BLaER1 treated with 17β-estradiol and CSF1 and Interleukin-3, amounts not matched to agents 10 nM and 100 nM (cell line): ENCODE results near the gene HOXA5.

Experiments
- H3K27ac ChIP-seq, 11 experiments: shearing (Covaris generic); formaldehyde crosslinking; 2 replicates each; pipeline ENCODE4 v1.8.1; 2022
- H3K27me3 ChIP-seq, 11 experiments: shearing (Covaris generic); formaldehyde crosslinking; 2 replicates each; pipeline ENCODE4 v1.8.1; 2022
- H3K36me3 ChIP-seq, 11 experiments: shearing (Covaris generic); formaldehyde crosslinking; 2 replicates each; pipeline ENCODE4 v1.8.1; 2022
- H3K4me1 ChIP-seq, 10 experiments: shearing (Covaris generic); formaldehyde crosslinking; 2 replicates each; pipeline ENCODE4 v1.8.1; 2022
- H3K4me2 ChIP-seq, 11 experiments: shearing (Covaris generic); formaldehyde crosslinking; 2 replicates each; pipeline ENCODE4 v1.8.1; 2022
- H3K4me3 ChIP-seq, 10 experiments: shearing (Covaris generic); formaldehyde crosslinking; 2 replicates each; pipeline ENCODE4 v1.8.1; 2022
- H3K9ac ChIP-seq, 11 experiments: shearing (Covaris generic); formaldehyde crosslinking; 2 replicates each; pipeline ENCODE4 v1.8.1; 2022
- H3K9me3 ChIP-seq, 11 experiments: shearing (Covaris generic); formaldehyde crosslinking; replicated peaks in 1 of 11; 2 replicates each; pipeline ENCODE4 v1.8.1; 2022
- H4K20me1 ChIP-seq, 11 experiments: shearing (Covaris generic); formaldehyde crosslinking; 2 replicates each; pipeline ENCODE4 v1.8.1; 2022
- Cebpa-rat ChIP-seq, 11 experiments: shearing (Covaris generic); IDR thresholded peaks; 2 replicates each; pipeline ENCODE4 v1.8.1; 2022

HOXA5 gene

DNA sequence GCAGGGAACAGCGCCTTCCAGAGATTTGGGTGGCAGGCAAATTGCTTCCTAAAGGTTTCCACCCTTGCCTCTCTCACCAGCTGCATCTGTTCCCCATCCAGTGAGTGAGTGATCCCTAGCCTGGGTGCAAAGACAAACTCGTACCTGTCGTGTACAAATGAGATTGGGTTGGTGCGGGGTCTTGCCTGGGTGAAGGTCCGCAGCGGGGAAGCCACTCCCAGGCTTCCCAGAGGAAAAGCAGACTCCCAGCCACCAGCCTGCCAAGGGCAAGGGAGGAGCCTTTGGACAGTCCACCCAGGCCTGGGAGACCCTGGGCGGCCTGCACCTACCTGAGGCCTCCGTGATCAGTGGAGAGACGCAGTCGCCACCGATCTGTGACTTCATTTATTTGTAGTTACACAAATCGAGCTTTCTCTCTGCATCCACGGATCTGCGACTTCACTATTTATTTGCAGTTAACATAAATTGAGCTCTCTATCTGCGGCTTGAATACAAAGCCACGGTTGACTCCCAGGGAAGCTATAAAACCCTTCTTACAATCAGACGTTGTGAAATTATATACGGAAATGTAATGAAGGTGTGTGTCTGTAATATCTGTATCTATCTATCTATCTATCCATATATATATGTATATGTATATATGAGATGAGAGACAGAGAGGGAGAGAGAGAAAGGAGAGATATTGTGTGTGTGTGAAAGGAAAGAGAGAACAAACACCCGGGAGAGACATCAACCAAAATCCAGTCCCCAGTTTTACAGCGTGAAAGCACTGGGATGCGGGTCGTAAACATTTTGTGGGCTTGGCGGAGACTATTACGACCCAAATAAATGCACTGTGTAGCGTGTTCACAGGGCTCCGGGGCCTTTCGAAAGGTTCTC is 16.0 kb upstream of the HOXA5 start:
- Histone ChIP-seq H4K20me1 (peaks cover 0 to 85% (median 65%) of the 10 kb centered on the region in 11 experiments; a peak in 18 of 22 replicates), H3K9ac (no peak overlapping the region), H3K4me3 (peak overlapping the region in 5 of 10 experiments; percentile 59 to 74 (median 62); a peak in 8 of 20 replicates), H3K9me3 (peaks cover 20 to 43% (median 35%) of the 10 kb centered on the region in 11 experiments), H3K4me2 (peak overlapping the region in 9 of 11 experiments; percentile 90 to 100 (median 97); a peak in 15 of 22 replicates), H3K36me3 (no peaks in the 10 kb centered on the region), H3K27ac (no peak overlapping the region), H3K4me1 (peaks cover 8 to 15% (median 13%) of the 10 kb centered on the region in 10 experiments; a peak in 18 of 20 replicates), H3K27me3 (peaks cover 94 to 100% (median 100%) of the 10 kb centered on the region in 11 experiments)
- no peak for TF ChIP-seq Cebpa-rat (IDR thresholded peaks at IDR 0.05)

DNA sequence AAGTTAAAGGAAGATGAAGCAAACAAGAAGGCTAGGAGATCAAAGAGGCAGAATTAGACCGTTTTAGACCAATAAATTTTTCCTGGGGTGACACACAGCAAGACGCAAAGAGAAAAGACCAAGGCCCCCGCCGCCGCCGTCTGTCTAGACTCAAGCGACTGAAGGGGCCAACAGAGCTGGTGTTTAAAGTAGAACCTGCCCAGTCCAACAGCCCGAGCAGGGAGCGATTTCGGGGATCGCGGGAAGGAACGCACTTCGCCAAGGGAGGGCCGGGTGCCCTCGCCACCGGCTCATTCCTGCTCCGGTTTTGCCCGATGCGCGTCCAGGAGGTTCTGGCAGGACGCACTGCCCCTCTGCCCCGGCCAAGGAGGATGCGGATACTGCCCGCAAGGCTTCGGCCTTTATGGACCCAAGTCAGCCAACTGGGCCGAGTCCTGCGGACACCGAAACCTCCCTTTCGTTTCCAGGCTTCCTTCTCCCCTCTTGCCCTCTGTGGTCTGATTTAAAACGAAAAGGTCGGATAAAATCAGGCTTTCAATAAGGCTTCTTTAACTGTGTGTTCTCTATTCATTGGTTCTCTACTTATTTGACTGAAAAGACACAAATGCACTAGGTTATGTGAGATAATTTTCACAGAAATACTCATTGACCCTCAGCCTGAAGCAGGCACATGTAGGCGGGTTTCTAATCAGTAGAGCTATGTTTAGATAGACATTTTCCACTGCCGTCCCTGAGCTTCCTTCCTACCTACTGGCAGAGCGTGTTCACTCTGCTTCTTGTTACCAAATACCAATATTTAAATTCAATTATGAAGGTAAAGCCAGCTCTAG is 15.2 kb upstream of the HOXA5 start:
- H3K9ac ChIP-seq = no peak overlapping the region
- H4K20me1 ChIP-seq = peaks cover 0 to 83% (median 61%) of the 10 kb centered on the region in 11 experiments; a peak in 18 of 22 replicates
- H3K27me3 ChIP-seq = peaks cover 94 to 100% (median 100%) of the 10 kb centered on the region in 11 experiments
- peaks cover 20 to 46% (median 38%) of the 10 kb centered on the region in 11 experiments for H3K9me3 ChIP-seq
- H3K4me2 ChIP-seq = no peak overlapping the region
- H3K4me3 ChIP-seq = no peak overlapping the region
- H3K27ac ChIP-seq = no peak overlapping the region
- H3K36me3 ChIP-seq = no peaks in the 10 kb centered on the region
- TF ChIP-seq Cebpa-rat (IDR thresholded peaks at IDR 0.05) = no peak
- peaks cover 8 to 15% (median 13%) of the 10 kb centered on the region in 10 experiments; a peak in 18 of 20 replicates for H3K4me1 ChIP-seq

DNA sequence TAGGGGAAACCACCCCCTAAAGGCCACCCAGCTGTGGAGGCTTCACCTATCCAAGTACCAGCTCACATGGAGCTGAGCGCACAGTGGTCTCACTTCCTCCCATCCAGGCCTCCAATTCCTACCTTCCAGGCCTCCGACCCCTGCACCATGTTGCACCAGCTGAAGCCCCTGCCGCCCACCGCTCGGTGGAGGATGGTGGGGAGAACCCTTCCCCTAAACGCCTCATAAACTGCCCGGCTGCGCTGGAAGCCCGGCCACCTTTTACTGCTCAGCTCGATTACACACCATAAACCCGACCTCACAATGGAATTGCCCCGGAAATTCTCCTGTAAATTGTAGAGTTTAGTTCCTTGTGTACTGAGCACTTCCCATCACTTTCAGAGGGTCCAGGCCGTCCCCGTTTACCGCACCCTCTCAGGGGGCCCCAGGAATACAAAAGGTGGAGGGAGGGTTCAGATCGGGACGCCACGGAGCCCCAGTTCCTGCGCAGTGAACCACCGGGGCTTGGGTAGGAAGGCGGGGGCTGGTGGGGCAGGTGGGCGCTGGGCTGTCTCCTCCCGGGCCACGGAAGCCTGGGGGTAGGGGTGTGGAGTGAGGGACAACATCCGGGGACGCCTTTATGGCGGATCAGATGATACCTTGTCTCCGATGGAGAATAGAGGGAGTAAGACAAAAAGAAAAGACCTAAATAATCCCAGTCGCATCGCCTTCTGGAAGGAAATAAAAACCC is 14.4 kb upstream of the HOXA5 start:
- peaks cover 94 to 100% (median 100%) of the 10 kb centered on the region in 11 experiments for H3K27me3 ChIP-seq
- H3K4me3 ChIP-seq = no peak overlapping the region
- peaks cover 20 to 47% (median 38%) of the 10 kb centered on the region in 11 experiments for H3K9me3 ChIP-seq
- no peak overlapping the region for H3K9ac ChIP-seq
- peaks cover 0 to 82% (median 58%) of the 10 kb centered on the region in 11 experiments; a peak in 17 of 22 replicates for H4K20me1 ChIP-seq
- H3K4me2 ChIP-seq = no peak overlapping the region
- H3K4me1 ChIP-seq = peaks cover 8 to 15% (median 13%) of the 10 kb centered on the region in 10 experiments; a peak in 18 of 20 replicates
- H3K27ac ChIP-seq = no peak overlapping the region
- TF ChIP-seq Cebpa-rat (IDR thresholded peaks at IDR 0.05) = no peak
- H3K36me3 ChIP-seq = no peaks in the 10 kb centered on the region

DNA sequence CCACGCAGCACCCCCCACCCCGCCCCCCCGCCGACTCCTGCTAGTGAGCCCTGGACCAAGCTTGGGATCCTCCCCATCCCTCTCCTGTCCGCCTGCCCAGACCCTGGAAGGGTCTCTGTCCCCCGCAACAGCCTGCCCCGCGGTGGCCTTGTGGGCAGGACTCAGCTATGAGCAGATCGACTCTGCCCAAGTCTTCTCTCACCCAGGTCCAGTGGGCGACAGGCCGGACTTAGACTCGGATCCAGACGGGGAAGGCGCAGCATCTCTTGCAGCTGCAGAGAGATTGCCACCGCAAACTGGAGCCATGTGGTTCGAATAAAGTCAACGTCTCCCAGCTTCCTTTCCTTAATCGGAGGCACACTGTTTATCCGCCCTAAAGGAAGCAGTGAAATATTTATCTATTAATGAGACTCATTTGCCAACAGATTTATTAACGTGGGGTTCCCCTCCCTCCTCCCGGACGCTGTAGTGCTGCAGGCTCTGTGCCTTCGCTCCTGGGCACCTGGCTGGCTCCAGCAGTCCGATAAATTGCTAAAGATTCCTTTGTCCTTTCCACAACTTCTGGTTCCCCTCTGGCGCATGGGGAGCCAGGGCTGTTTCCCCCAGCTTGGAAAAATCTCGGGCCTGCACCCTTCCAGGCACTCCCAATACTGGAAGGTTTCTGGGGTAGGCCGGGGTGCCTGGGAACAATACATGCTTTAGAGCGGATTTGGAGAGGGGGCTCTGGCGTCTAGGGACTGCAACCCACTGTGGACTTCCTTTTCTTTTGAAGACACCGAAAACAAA is 13.6 kb upstream of the HOXA5 start:
- Histone ChIP-seq H3K4me3 (no peak overlapping the region), H3K4me1 (peaks cover 8 to 19% (median 15%) of the 10 kb centered on the region in 10 experiments; a peak in 19 of 20 replicates)

DNA sequence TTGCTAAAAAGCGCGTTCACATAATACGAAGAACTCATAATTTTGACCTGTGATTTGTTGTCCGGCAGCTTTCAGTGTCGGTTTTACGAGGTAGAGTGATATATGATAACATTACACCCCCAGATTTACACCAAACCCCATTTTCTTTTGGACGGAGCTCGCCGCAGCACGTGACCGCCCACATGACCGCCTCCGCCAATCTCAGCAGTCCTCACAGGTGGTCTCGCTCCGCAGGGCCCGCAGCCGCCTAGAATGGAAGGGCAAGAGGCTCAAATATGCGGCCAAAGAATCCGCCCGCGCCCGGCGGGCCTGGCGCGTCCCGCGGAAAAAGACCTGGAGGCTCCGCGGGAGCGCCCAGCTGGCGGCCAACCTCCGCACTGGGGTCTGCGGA is 13.0 kb upstream of the HOXA5 start, which contains the start of gene HOXA7:
Gene HOXA7, minus strand, starts transcription at position 168 of the 391 bp plus-strand sequence. Its CDS starts 130 bp downstream, at position 38.
- H3K27me3 ChIP-seq = peaks cover 94 to 100% (median 100%) of the 10 kb centered on the region in 11 experiments
- no peaks in the 10 kb centered on the region for H3K36me3 ChIP-seq
- H3K4me1 ChIP-seq = peaks cover 12 to 25% (median 19%) of the 10 kb centered on the region in 10 experiments; a peak in 19 of 20 replicates
- peak within 1 kb of the TSS in 2 of 10 experiments; percentile 5 to 35; a peak in 3 of 20 replicates for H3K4me3 ChIP-seq
- peaks cover 0 to 87% (median 65%) of the 10 kb centered on the region in 11 experiments; a peak in 17 of 22 replicates for H4K20me1 ChIP-seq
- H3K27ac ChIP-seq = no peak within 1 kb of the TSS
- no peak for TF ChIP-seq Cebpa-rat (IDR thresholded peaks at IDR 0.05)
- H3K9ac ChIP-seq = no peak within 1 kb of the TSS
- H3K9me3 ChIP-seq = peaks cover 20 to 48% (median 38%) of the 10 kb centered on the region in 11 experiments
- no peak within 1 kb of the TSS for H3K4me2 ChIP-seq

More for the DNA sequence above, 13.6 kb upstream of the HOXA5 start:
- Histone ChIP-seq H3K36me3 (no peaks in the 10 kb centered on the region), H3K9ac (no peak overlapping the region), H4K20me1 (peaks cover 0 to 85% (median 64%) of the 10 kb centered on the region in 11 experiments; a peak in 17 of 22 replicates), H3K9me3 (peaks cover 20 to 48% (median 38%) of the 10 kb centered on the region in 11 experiments), H3K27me3 (peaks cover 94 to 100% (median 100%) of the 10 kb centered on the region in 11 experiments), H3K4me2 (no peak overlapping the region), H3K27ac (no peak overlapping the region)
- no peak for TF ChIP-seq Cebpa-rat (IDR thresholded peaks at IDR 0.05)

DNA sequence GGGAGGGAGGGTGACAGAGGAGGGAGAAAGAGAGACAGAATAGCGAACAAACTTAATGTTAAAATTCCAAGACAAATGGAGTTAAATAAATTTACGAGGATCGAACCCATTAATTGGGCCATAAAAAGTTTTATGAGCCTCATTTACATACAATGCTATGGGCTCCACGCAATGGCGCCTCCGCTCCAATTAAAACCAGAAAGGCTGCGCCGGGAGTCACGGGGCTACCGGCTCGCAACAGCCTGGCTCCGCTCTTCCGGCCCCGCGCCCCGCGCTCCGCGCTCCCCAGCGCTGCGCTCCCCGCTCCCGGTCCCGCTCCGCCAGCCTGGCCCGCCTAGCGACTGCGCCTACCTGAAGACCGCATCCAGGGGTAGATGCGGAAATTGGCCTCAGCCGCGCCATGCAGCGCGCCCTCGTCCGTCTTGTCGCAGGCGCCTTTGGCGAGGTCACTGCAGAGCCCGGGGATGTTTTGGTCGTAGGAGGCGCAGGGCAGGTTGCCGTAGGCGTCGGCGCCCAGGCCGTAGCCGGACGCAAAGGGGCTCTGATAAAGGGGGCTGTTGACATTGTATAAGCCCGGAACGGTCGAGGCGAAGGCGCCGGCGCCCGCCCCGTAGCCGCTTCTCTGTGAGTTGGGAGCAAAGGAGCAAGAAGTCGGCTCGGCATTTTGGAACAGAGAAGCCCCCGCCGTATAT is 12.5 kb upstream of the HOXA5 start:
- H3K4me1 ChIP-seq = peaks cover 18 to 27% (median 24%) of the 10 kb centered on the region in 10 experiments; a peak in 19 of 20 replicates
- no peak overlapping the region for H3K27ac ChIP-seq
- H3K27me3 ChIP-seq = peaks cover 100% of the 10 kb centered on the region in 11 experiments
- no peaks in the 10 kb centered on the region for H3K36me3 ChIP-seq
- no peak for TF ChIP-seq Cebpa-rat (IDR thresholded peaks at IDR 0.05)
- H3K4me2 ChIP-seq = no peak overlapping the region
- peak overlapping the region in 2 of 10 experiments; percentile 5 to 35; a peak in 3 of 20 replicates for H3K4me3 ChIP-seq
- peaks cover 0 to 91% (median 70%) of the 10 kb centered on the region in 11 experiments; a peak in 17 of 22 replicates for H4K20me1 ChIP-seq
- H3K9ac ChIP-seq = no peak overlapping the region
- peaks cover 20 to 48% (median 38%) of the 10 kb centered on the region in 11 experiments for H3K9me3 ChIP-seq
